MM.1S (cell line): Measurements from ENCODE around the gene METAP1D.

Experiments used
- DNase-seq: peaks from one replicate; pipeline ENCODE4 v3.0.0-alpha.2; 2015
- H2AFZ ChIP-seq: fragments of 300-600 bp; sonication (generic); 2 replicates; pipeline ENCODE4 v1.6.0; 2016; ENCODE audit warnings: antibody characterized with exemption, low read length
- H3F3A ChIP-seq: fragments of 300-600 bp; sonication (generic); 2 replicates; pipeline ENCODE4 v1.6.1; 2016; ENCODE audit warnings: mild to moderate bottlenecking, antibody characterized with exemption, low read length, moderate library complexity, mixed read lengths; ENCODE audit not compliant: insufficient read depth
- H3K27ac ChIP-seq: fragments of 300-600 bp; sonication (generic); 2 replicates; pipeline ENCODE4 v1.5.1; 2016; ENCODE audit warnings: mild to moderate bottlenecking, low read length
- H3K27me3 ChIP-seq: fragments of 300-600 bp; sonication (generic); replicated peaks from 2 replicates; pipeline ENCODE4 v1.6.0; 2016; ENCODE audit warnings: low read length; ENCODE audit not compliant: insufficient read depth
- H3K36me3 ChIP-seq: fragments of 300-600 bp; sonication (generic); replicated peaks from 2 replicates; pipeline ENCODE4 v1.6.1; 2016; ENCODE audit warnings: mild to moderate bottlenecking, low read length, mixed read lengths; ENCODE audit not compliant: insufficient read depth
- H3K4me1 ChIP-seq: fragments of 300-600 bp; sonication (generic); 2 replicates; pipeline ENCODE4 v1.6.1; 2016; ENCODE audit warnings: low read length, mixed read lengths
- H3K4me2 ChIP-seq: fragments of 300-600 bp; sonication (generic); 2 replicates; pipeline ENCODE4 v1.6.0; 2016; ENCODE audit warnings: low read depth, low read length
- H3K4me3 ChIP-seq: fragments of 300-600 bp; sonication (generic); 2 replicates; pipeline ENCODE4 v1.5.1; 2016; ENCODE audit warnings: low read length, mixed read lengths
- H3K79me2 ChIP-seq: fragments of 300-600 bp; sonication (generic); 2 replicates; pipeline ENCODE4 v1.6.1; 2016; ENCODE audit warnings: mixed run types, low read length, mixed read lengths
- H3K9ac ChIP-seq: fragments of 300-600 bp; sonication (generic); 2 replicates; pipeline ENCODE4 v1.6.1; 2016; ENCODE audit warnings: low read length, mixed read lengths
- H3K9me2 ChIP-seq: fragments of 300-600 bp; sonication (generic); replicated peaks from 2 replicates; pipeline ENCODE4 v1.6.1; 2016; ENCODE audit warnings: mild to moderate bottlenecking, low read length, mixed read lengths; ENCODE audit not compliant: insufficient read depth
- H3K9me3 ChIP-seq: fragments of 300-600 bp; sonication (generic); replicated peaks from 2 replicates; pipeline ENCODE4 v1.6.1; 2016; ENCODE audit warnings: mild to moderate bottlenecking, low read length, mixed read lengths; ENCODE audit not compliant: insufficient read depth
- H4K20me1 ChIP-seq: fragments of 300-600 bp; sonication (generic); 2 replicates; pipeline ENCODE4 v1.6.1; 2016; ENCODE audit warnings: mild to moderate bottlenecking, low read length, moderate library complexity, mixed read lengths; ENCODE audit not compliant: insufficient read depth
- CTCF ChIP-seq: fragments of 300-600 bp; sonication (generic); IDR thresholded peaks from 2 replicates; pipeline ENCODE4 v1.5.1; 2016; ENCODE audit warnings: antibody characterized with exemption, low read length, mixed read lengths
- EZH2 ChIP-seq: fragments of 300-600 bp; sonication (generic); optimal IDR thresholded peaks from 2 replicates; pipeline ENCODE3; 2017; ENCODE audit warnings: low read depth, mild to moderate bottlenecking, antibody characterized with exemption, low read length, mixed read lengths
- EZH2phosphoT487 ChIP-seq: fragments of 300-600 bp; sonication (generic); IDR thresholded peaks from 2 replicates; pipeline ENCODE4 v1.6.1; 2018; ENCODE audit warnings: antibody characterized with exemption, low read length

Gene METAP1D

GRCh38 chr2:172000696-172001361 is 1.1 kb downstream of the METAP1D start:
- H3F3A ChIP-seq: no peaks in the 10 kb centered on the region
- DNase-seq: no peak
- H3K9me3 ChIP-seq: no peaks in the 10 kb centered on the region
- no peaks in the 10 kb centered on the region for H3K27me3 ChIP-seq
- no peaks in the 10 kb centered on the region for H3K9me2 ChIP-seq
- no peaks in the 10 kb centered on the region for H4K20me1 ChIP-seq
- H2AFZ ChIP-seq: peak overlapping the region; percentile 86
- H3K4me1 ChIP-seq: peaks cover 7% of the 10 kb centered on the region
- no peak overlapping the region for H3K27ac ChIP-seq
- H3K4me2 ChIP-seq: peak overlapping the region; percentile 77
- no peaks in the 10 kb centered on the region for H3K36me3 ChIP-seq
- peak overlapping the region; percentile 89 for H3K4me3 ChIP-seq
- H3K9ac ChIP-seq: peak overlapping the region; percentile 81; the same call in 1 of the 2 replicates
- TF ChIP-seq CTCF (no peak), EZH2phosphoT487 (no peak), EZH2 (no peak)
- no peaks in the 10 kb centered on the region for H3K79me2 ChIP-seq

GRCh38 chr2:172007372-172007771 is 7.6 kb downstream of the METAP1D start:
- Histone ChIP-seq H3K27me3 (no peaks in the 10 kb centered on the region), H3K79me2 (no peaks in the 10 kb centered on the region), H2AFZ (no peak overlapping the region), H3K27ac (no peak overlapping the region), H4K20me1 (no peaks in the 10 kb centered on the region), H3K9ac (no peak overlapping the region), H3K4me3 (no peak overlapping the region), H3K9me2 (no peaks in the 10 kb centered on the region), H3K4me1 (no peaks in the 10 kb centered on the region), H3K9me3 (no peaks in the 10 kb centered on the region), H3K4me2 (no peak overlapping the region), H3F3A (no peaks in the 10 kb centered on the region), H3K36me3 (no peaks in the 10 kb centered on the region)
- DNase-seq: no peak
- TF ChIP-seq EZH2phosphoT487 (no peak), CTCF (no peak), EZH2 (no peak)

- Histone ChIP-seq H3K9me3 (no peaks in the 10 kb centered on the region), H3K4me2 (no peak overlapping the region), H3K4me3 (no peak overlapping the region)
Observed at GRCh38 chr2:172009823-172010222, 10.1 kb downstream of the METAP1D start.

More at GRCh38 chr2:172009823-172010222, 10.1 kb downstream of the METAP1D start:
- H3K9me2 ChIP-seq: no peaks in the 10 kb centered on the region
- H3K27me3 ChIP-seq: no peaks in the 10 kb centered on the region
- TF ChIP-seq EZH2 (no peak), CTCF (no peak), EZH2phosphoT487 (no peak)
- no peak for DNase-seq
- H3K9ac ChIP-seq: no peak overlapping the region
- no peaks in the 10 kb centered on the region for H3K79me2 ChIP-seq
- H3K27ac ChIP-seq: no peak overlapping the region
- H3F3A ChIP-seq: no peaks in the 10 kb centered on the region
- H4K20me1 ChIP-seq: no peaks in the 10 kb centered on the region
- no peak overlapping the region for H2AFZ ChIP-seq
- H3K4me1 ChIP-seq: no peaks in the 10 kb centered on the region
- H3K36me3 ChIP-seq: no peaks in the 10 kb centered on the region
